Measurements from ENCODE around the gene BOLA3.
"Not testable (repeated sequence)": the region's sequence is repeated elsewhere in the genome, so short reads cannot be mapped to it uniquely, and the experiment has no call there.

BOLA3 gene

DNA sequence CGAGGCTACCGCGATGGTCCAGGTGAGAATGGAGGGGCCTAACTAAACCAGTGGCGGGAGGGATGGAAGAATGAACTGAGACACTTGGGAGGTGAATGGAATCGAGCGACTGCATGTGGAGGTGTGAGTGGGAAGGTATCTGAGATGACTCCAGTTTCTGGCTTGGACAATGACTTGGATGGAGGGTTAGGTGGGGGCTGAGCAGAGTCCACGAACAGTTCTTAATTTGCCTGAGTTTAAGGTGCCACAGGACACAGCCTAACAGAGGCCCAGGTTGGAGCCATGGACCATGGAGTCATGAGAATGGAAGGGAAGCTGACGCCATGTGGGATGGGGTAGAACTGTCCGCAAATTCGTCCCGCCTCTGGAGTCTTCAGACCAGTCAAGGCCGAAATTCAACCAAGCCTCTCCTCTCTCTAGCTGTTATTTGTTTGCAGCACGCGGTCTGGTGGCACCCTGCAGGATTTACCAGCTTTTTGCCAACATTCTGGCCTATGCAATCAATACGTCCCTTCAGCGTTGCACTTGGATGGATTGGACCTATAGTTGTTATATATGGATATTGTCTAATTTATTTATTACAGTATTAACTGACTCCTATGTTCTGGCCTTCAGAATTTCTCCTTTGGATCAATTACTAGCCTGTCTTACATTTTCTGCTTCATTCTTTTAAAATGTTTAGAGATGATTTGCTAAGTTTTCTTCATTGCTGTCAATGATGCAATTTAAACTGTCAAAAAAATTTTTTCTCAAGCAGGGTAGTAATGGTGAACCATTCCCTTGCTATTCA, 940 bp upstream of the BOLA3 start:
- no peak for DNase-seq (ENCODE audit: low read depth)

DNA sequence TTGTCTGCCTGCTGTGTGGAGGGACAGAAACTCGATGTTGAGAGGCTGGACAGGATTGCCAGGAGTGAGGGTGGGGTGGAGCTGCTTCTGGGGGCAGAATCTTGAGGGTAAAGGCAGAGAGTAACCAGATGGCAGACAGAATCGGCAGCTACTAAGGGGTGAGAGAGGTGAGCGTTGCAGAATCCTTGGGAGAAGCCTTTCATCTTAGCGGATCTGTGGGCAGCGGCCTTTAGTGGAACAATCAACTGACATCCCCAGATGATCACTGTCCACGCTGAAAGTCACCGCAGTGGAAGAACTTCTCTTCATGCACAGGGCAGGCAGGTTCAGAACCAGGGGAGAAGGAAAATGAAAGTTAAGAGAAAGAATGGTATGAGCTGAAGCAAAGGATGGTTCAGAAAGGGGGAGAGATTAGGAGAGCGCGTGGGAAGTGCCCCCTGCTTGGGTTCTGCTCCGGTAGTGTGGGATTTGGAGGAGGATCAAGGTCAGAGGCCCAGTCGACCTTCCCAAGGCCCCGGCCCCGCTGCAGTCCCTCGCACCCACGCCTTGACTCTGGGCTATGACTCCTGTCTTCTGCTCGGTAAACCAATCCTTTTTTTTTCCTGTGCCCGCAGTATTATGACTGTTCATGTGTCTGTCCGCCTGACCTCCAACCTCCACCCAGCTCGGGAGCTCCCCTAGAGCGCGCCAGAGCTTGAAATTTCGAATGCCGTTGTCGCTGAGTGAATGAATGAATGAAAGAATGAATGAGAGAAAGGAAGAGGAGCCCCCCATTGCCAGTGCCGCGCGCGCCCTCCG, 584 bp downstream of the BOLA3 start:
- DNase-seq (ENCODE audit: low read depth), result no peak

DNA sequence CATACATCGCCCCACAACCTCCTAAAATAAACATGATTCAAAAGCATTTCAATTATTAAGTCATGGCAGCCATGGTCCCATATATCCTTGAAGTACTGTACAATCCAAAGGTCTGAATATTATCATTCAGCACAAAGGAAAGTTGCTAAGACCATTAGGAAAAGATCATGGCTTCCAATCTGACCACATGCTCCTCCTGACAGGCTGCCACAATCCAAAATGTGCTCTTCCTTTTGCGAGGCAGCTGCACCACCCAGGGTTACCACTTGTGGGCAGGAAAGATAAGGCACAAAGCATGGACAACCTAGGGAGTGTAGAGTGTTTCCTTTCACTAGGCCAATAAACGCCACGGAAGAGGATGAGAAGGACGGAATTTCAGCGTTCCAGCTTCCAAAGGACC, 5.4 kb downstream of the BOLA3 start:
- no peak for DNase-seq (ENCODE audit: low read depth)

GRCh38 chr2:74138600-74139323, 8.9 kb downstream of the BOLA3 start:
- DNase-seq (ENCODE audit: low read depth), result no peak

DNA sequence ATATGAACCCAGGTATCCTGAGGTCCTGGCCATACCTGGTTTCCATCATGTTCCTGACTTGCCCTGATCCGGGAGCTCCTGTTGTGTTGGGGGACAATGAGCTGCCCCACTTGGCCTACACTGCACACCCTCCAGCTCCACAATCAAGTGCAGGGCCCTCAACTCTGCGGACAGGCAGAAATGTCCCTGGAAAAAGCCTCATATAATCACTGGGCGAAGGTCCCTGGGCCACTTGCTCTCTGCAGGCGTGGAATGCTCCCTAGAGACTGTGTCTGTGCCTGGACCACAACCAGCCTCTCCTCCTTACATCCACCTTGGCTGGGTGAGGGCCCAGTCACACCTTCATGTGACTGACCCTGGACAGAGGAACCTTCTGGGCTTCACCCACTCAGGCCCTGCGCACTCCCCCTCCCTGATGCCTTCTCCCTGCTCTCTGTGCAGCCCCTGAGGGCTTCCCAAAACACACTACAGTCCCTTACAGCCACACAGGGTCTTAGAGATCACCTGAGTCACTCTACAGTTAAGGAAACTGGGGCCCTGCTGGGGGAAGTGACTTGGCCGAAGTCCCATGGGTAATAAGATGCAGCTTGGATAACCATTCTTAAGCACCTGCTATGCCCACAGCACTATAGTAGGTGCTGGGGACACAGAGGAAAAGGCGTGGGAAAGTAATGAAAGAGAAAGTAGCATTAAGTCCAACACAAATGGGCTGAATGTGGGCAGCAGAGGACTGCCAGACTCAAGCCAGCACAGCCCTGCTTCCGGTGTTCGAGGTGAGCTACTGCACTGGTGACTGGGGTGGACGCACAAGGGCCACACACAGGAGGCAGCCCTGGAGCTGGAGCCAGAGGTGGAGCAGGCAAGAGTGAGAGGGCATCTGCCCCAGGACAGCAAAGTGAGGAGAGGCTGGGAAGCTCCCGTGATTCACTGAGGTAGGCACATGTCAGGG, 9.8 kb downstream of the BOLA3 start:
- DNase-seq (ENCODE audit: low read depth), result no peak

- no peak for DNase-seq (ENCODE audit: low read depth)
Measured at GRCh38 chr2:74131901-74132300, 15.8 kb downstream of the BOLA3 start.

GRCh38 chr2:74130211-74130995, 17.3 kb downstream of the BOLA3 start:
- DNase-seq (ENCODE audit: low read depth), result no peak

- DNase-seq (ENCODE audit: low read depth), result no peak
Measured at GRCh38 chr2:74128206-74128605, 19.5 kb downstream of the BOLA3 start.

DNA sequence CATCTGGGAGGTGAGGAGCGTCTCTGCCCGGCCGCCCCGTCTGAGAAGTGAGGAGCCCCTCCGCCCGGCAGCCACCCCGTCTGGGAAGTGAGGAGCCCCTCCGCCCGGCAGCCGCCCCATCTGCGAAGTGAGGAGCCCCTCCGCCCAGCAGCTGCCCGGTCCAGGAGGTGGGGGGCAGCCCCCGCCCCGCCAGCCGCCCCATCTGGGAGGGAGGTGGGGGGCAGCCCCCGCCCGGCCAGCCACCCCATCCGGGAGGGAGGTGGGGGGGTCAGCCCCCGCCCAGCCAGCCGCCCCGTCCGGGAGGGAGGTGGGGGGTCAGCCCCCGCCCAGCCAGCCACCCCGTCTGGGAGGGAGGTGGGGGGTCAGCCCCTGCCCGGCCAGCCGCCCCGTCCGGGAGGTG, 23.8 kb downstream of the BOLA3 start:
- not testable (repeated sequence) for DNase-seq (ENCODE audit: low read depth)

- not testable (repeated sequence) for DNase-seq (ENCODE audit: low read depth)
Measured at GRCh38 chr2:74121846-74122245, 25.9 kb downstream of the BOLA3 start.

DNA sequence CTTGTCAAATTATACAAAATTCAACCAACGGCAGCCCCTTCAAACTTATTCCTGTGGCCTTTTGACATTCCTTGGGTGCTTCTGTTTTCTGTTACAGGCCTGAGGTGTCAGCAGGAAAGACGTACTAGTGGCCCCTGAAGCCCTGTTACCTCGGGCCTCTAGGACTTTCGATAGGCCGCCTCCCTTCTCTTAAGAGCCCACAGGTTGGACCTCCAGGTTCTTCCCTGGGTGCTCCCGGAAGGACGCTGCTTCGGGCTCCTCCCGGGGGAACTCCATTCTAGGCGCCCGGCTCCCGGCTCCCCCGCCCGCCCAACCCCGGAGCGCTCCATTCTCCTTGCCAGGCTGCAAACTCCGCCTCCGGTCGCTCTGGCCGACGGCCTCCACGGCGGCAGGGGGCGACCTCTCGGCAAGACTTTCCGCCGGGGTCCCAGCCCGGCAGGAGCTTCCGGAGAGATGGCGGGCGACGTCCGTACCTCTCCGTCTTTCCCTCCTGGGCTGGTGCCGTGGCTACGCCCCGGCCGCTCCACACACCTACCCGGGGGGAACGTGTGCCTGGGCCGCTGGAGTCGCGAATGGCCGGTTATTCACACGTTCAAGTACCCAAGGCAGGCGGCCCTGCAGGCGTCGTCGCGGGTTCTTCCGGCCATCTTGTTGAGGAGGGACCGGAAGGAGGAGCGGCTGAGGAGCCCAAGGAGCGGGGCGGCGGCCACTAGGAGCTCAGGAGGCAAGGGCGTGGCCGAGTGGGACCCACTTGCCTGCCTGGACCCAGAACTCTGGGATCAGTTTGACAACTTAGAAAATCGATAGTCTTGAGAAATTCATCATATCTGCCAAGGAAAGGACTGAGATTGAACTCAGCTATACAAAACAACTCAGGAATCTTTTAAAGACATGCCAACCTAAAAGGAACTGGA, 27.5 kb downstream of the BOLA3 start:
- peak; percentile 79 for DNase-seq (ENCODE audit: low read depth)

GRCh38 chr2:74119339-74119738, 28.4 kb downstream of the BOLA3 start:
- DNase-seq (ENCODE audit: low read depth), result no peak

GRCh38 chr2:74111380-74111779, 36.3 kb downstream of the BOLA3 start:
- no peak for DNase-seq (ENCODE audit: low read depth)

DNA sequence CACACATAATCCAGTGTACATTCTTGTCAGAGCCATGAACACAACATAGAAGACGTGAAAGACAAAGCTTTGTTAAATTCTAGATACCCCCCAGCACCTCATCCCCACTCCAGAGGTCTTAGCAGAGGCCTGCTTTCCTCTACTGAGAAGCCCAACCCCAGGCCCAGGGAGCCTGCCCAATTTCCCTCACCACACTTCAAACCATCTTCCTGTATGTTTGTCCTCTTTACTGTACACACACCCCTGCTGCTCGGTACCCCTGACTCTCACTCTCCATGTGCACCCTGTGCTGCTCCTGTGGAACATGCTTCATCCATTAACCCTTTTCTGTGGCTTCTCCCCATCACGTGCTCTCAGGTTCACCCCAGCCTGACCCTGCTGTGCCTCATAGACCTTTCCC, 37.2 kb downstream of the BOLA3 start:
- no peak for DNase-seq (ENCODE audit: low read depth)

- DNase-seq (ENCODE audit: low read depth), result no peak
Measured at GRCh38 chr2:74109551-74109950, 38.2 kb downstream of the BOLA3 start.

DNA sequence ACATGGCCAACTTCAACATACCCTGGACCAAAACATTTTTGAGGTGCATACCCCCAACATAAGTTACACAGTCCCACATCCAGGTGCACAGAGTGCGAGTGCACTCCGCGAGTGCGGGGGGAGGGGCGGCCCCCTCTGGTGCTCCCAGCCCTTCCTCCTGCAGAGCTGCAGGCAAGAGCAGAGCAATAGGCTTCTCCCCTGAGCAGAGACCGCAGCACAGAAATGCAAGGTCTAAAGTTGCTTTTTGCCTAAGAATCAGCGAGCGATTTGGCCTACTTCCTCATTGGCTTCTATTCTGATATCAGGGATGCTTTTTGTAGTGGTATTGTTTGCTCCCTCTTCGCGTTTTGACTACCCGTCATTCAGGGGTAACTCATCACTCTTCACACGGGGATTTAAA, 40.6 kb downstream of the BOLA3 start:
- no peak for DNase-seq (ENCODE audit: low read depth)

- no peak for DNase-seq (ENCODE audit: low read depth)
Measured at GRCh38 chr2:74105413-74105812, 42.3 kb downstream of the BOLA3 start.

DNA sequence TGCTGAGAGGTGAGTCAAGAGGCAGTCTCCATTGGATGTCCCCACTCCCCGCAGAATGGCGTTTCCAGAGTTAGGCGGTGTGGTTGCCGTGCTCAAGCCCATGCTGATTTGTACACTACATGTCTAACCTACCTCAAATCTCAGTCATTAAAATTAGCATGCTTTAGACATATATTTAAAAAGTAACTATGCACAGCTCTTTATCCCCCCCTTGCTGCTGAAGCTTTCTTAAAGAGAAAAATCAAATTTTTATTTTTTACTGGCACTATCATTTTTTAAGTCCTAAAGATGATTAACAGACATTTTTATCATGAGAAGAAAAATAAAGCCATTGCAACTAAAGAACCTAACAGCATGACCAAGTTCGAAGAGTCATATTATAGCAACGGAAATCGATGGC, 42.9 kb downstream of the BOLA3 start:
- no peak for DNase-seq (ENCODE audit: low read depth)

DNA sequence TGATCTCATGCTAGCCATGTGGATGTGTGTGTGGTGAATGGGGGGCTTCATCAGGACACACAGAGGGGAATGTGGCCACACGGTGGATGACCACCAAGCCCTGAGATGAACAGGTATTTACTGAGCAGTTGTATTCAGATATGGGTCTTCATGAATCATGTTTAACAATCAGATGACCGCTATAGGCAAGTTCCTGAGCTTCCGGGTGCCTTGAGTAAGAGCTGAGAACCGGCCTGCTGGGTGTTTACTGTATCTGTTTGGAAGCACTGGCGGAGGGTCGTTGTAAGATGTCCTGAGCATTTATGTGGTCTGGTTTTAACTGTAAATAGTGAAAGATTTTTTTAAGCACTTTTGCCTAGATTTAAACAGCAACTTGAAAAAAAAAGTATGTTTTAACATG, 43.9 kb downstream of the BOLA3 start:
- DNase-seq (ENCODE audit: low read depth), result no peak

GRCh38 chr2:74102516-74102915, 45.2 kb downstream of the BOLA3 start:
- no peak for DNase-seq (ENCODE audit: low read depth)
